ENCODE measurements around the gene USP34. TPM values are rescaled to one million over a fixed set of nuclear protein-coding genes. Genes with fewer than 3 reads are reported as not detected.
A peak's percentile ranks its signal among the peaks of the same experiment; 100 is the strongest.

Gene USP34
- total and polyA plus RNA-seq, 9 of the 15 experiments (the other 6 are each of a cell fraction or from before 2014, with no cell fraction given): 19.8 to 108 (median 67.8) TPM

GRCh38 chr2:61249521-61250071, 221.3 kb downstream of the USP34 start:
- no peaks in the 10 kb centered on the region for H3K27me3 ChIP-seq (ENCODE audit: control insufficient read depth in 2 of 2, insufficient read depth in 2 of 2, low read length in 2 of 2)
- H2AFZ ChIP-seq (ENCODE audit: low read depth, low read length): no peak overlapping the region
- TF ChIP-seq MITF (IDR thresholded peaks at IDR 0.05) (no peak), LEF1 (IDR thresholded peaks at IDR 0.05) (no peak), KLF13 (tag; IDR thresholded peaks at IDR 0.05; ENCODE audit: borderline replicate concordance, low read depth) (no peak), NCOA2 (IDR thresholded peaks at IDR 0.05; ENCODE audit: partially characterized antibody in 2 of 2) (no peak), MCM7 (IDR thresholded peaks at IDR 0.05) (no peak), HBP1 (CRISPR knock-in tag; IDR thresholded peaks at IDR 0.05) (no peak)
- ChIA-PET POLR2A (interaction anchor here (0.7 kb wide), 1 partner anchor 617 kb away, joined by 4 read pairs; no protein-coding TSS in a partner anchor), CTCF (ENCODE audit: low intra/inter-chr PET ratio) (no interaction called here)
- no peak overlapping the region for H3K9ac ChIP-seq (ENCODE audit: insufficient read depth in 1 of 2, low read depth in 2 of 2, low read length in 2 of 2)
- H3K36me3 ChIP-seq (ENCODE audit: control insufficient read depth, insufficient read depth, low read length): peaks cover 85% of the 10 kb centered on the region
- no peaks in the 10 kb centered on the region for H3K9me1 ChIP-seq (ENCODE audit: control insufficient read depth, insufficient read depth, low read length)
- no peak overlapping the region for H3K4me2 ChIP-seq (ENCODE audit: insufficient read depth, low read length)
- H3K4me1 ChIP-seq (replicated peaks in 1 of 2; ENCODE audit: control insufficient read depth in 2 of 2, insufficient read depth in 2 of 2, low read length in 2 of 2): no peaks in the 10 kb centered on the region
- DNase-seq (ENCODE audit: extremely low read depth in 1 of 4, low spot score in 3 of 4) (no peak), FAIRE-seq (no peak), ATAC-seq (peak; percentile 27; the same call in 1 of the 3 replicates)
- no peaks in the 10 kb centered on the region for H3K79me2 ChIP-seq (ENCODE audit: control insufficient read depth, insufficient read depth, low read length)
- intact Hi-C loops (cut with micrococcal nuclease): no loop called here
- WGBS (ENCODE audit: insufficient coverage, low coverage, missing lambda C conversion rate): 98% methylated on average over 9 of the region's 9 CpGs
- no TSS peak for BruUV-seq (replicated peaks)
- H3K27ac ChIP-seq (ENCODE audit: extremely low read depth, low read depth, low read length): no peak overlapping the region
- H3K4me3 ChIP-seq: no peak overlapping the region
- in situ Hi-C loops (cut with MboI): no loop called here
- no peaks in the 10 kb centered on the region for H3K9me3 ChIP-seq (replicated peaks; ENCODE audit: control insufficient read depth, insufficient read depth, low read depth, low read length)
- H4K20me1 ChIP-seq (replicated peaks; ENCODE audit: control insufficient read depth, insufficient read depth, low read length): no peaks in the 10 kb centered on the region

Measured in K562 (cell line).